Liver (tissue), 2 donors: ENCODE data around the gene OR51S1.

Experiments
- HNF4G ChIP-seq: IDR thresholded peaks from 2 replicates; pipeline ENCODE4 v1.6.1; 2016; ENCODE audit warnings: antibody characterized with exemption
- YY1 ChIP-seq: IDR thresholded peaks from 2 replicates; pipeline ENCODE4 v1.6.1; 2016; ENCODE audit warnings: antibody characterized with exemption, mild to moderate bottlenecking
- donor health status: healthy.

DNA sequence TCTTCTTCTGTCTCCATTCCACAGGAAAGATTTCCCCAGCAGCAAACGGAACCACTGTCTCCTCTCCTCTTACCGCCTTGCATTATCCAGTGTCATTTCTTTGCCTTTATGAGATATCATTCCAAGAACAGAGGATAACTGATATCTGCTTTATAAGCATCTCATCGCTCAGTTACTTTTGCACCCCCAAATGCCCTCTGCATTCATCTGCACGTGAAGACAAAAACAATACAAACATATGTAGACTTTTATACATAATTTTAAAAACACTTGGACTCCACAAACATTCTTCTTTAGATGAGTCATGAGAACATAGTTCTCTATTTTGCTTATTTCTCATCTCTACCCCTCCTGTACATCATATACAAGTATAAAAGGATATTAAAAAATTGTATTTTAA, 32.2 kb upstream of the OR51S1 start:
- TF ChIP-seq YY1 = no peak
- no peak for TF ChIP-seq HNF4G
